Activated CD8-positive, alpha-beta memory T cell treated with anti-CD3 and anti-CD28 coated beads, Interleukin-2, amount 10 ng/mL, durations not matched to agents 7 days and 5 days (primary cell): ENCODE measurements around the gene SELP. TPM values are rescaled to one million over a fixed set of nuclear protein-coding genes. Genes with fewer than 3 reads are reported as not detected.
A peak's percentile ranks its signal among the peaks of the same experiment; 100 is the strongest.

Source experiments
- ATAC-seq: fragments of 150-1000 bp; cut with Tn5 transposase; one replicate; pipeline ENCODE4 v1.10.0; 2021; ENCODE audit warnings: moderate library complexity
- CTCF ChIA-PET: fragments of 350-600 bp; sonication (Branson Sonifier 250); formaldehyde crosslinking; loops from one replicate; lab custom pipeline; 2021; ENCODE audit warnings: antibody characterized with exemption; lab: Charles Lee
- DNase-seq: peaks from one replicate; pipeline ENCODE4 v3.0.0-alpha.2; 2020
- H3K27ac Mint-ChIP-seq: one replicate; pipeline ENCODE4 v1.8.0; 2021; ENCODE audit warnings: mild to moderate bottlenecking, mixed read lengths
- H3K27me3 Mint-ChIP-seq: one replicate; pipeline ENCODE4 v1.8.0; 2021; ENCODE audit warnings: mixed read lengths
- H3K36me3 Mint-ChIP-seq: one replicate; pipeline ENCODE4 v1.8.0; 2021; ENCODE audit warnings: mild to moderate bottlenecking, mixed read lengths
- H3K4me1 Mint-ChIP-seq: one replicate; pipeline ENCODE4 v1.8.0; 2021; ENCODE audit warnings: mixed read lengths
- H3K4me3 Mint-ChIP-seq: one replicate; pipeline ENCODE4 v1.8.0; 2021; ENCODE audit warnings: mild to moderate bottlenecking, moderate library complexity, mixed read lengths
- H3K9me3 Mint-ChIP-seq: one replicate; pipeline ENCODE4 v1.8.0; 2022; ENCODE audit warnings: low read depth, mixed read lengths
- total RNA-seq, 2 experiments: library from RNA; stranded (reverse); gene quantifications; one replicate each; pipeline ENCODE4 v1.2.3, GENCODE V29; 2021

Gene SELP
- total RNA-seq, 2 experiments from 2014 or later: 0.18 TPM; not detected in 1

DNA sequence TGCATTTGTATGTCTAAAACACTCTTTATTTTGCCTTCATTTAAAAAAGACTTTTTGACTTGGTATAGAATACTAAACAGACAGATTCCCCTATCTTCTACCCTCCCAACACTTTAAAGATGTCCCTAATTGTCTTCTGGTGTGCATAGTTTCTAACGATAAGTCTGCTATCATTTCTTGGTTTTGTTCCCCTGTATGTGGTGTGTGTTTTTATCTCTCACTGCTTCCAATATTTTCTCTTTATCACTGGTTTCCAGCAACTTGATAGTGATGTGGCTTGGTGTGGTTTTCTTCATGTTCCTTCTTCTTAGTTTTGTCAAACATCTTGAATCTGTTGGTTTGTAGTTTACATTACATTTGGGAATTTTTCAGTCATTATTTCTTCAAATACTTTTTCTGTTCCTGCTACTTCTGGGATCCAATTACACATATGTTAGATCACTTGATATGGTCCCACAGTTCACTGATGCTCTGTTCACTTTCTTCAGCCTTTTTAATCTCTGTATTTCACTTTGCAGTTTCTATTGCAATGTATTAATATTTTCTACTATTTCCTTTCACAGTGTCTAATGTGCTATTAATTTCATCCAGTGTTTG lies 66.8 kb downstream of the SELP start:
- Mint-ChIP-seq H3K9me3 (peaks cover 4% of the 10 kb centered on the region), H3K27ac (no peak overlapping the region), H3K4me3 (no peak overlapping the region), H3K36me3 (peaks cover 4% of the 10 kb centered on the region), H3K27me3 (no peaks in the 10 kb centered on the region), H3K4me1 (peaks cover 2% of the 10 kb centered on the region)
- ATAC-seq (no peak), DNase-seq (no peak)
- CTCF ChIA-PET: no interaction called here

DNA sequence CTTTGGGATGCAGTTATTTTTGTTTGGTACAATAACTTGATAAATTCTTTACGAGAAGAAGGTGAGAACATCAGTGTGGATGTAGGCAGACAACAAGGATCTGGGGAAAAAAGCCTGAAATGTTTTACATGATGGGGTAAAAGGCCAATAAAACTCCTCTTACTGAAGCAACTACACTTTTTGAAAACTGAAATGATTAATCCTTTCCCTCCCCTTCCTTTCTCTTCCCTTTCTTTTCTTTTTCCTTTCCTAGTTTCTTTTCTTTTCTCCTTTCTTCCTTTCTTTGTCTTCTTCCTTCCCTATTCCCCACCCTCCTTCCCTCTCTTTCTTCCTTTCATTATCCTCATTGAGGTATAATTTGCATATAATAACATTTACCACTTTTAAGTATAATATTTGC lies 68.2 kb downstream of the SELP start:
- Mint-ChIP-seq H3K27ac (no peak overlapping the region), H3K4me3 (no peak overlapping the region), H3K36me3 (peaks cover 4% of the 10 kb centered on the region), H3K9me3 (peaks cover 4% of the 10 kb centered on the region), H3K27me3 (no peaks in the 10 kb centered on the region), H3K4me1 (peaks cover 2% of the 10 kb centered on the region)
- ATAC-seq (no peak), DNase-seq (no peak)
- CTCF ChIA-PET: interaction anchor here (0.7 kb wide), 1 partner anchor 11 kb away, joined by 3 read pairs; no protein-coding TSS in a partner anchor

DNA sequence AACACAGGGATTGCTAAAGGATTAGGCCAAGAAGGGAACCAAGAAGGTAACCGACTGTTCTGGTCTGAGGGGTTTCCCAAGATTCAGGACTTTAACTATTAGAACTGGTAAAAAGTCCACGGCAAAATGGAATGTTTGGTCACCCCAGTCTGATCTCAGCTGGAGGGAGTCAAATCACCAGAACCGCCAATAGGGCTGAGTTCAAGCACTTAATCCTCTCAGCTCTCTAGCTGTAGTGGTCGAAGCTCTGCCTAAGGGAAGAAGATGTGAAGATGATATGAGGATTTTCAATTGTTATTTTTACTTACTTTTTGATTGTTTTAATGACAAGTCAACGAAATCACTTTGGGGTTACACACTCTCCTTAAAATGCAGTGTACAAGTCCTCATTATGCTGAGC lies 72.8 kb downstream of the SELP start:
- no peaks in the 10 kb centered on the region for H3K9me3 Mint-ChIP-seq
- ATAC-seq (no peak), DNase-seq (no peak)
- H3K27me3 Mint-ChIP-seq: no peaks in the 10 kb centered on the region
- H3K36me3 Mint-ChIP-seq: no peaks in the 10 kb centered on the region
- H3K4me1 Mint-ChIP-seq: no peaks in the 10 kb centered on the region
- no peak overlapping the region for H3K4me3 Mint-ChIP-seq
- no peak overlapping the region for H3K27ac Mint-ChIP-seq
- CTCF ChIA-PET: interaction anchor here (1.8 to 1.9 kb wide), 2 partner anchors 9 to 10 kb away, joined by 4 to 8 read pairs; no protein-coding TSS in a partner anchor

DNA sequence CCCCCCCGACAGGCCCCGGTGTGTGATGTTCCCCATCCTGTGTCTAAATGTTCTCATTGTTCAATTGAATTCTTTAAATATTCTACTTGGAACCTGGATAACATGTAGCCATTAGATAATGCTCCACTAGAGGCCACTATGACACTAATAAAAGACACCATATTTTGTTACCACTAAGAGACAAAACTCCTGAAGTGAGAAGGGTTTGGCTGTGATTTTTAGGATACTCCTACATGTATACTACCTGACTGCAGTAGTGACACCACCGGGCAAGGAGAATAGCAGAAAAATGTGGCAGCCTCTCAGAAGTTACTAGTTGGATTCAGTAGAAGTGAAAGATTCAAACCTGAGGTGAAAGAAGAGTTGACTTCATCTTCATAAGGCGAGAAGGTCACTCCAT lies 79.6 kb downstream of the SELP start:
- no peak for DNase-seq
- Mint-ChIP-seq H3K4me1 (no peaks in the 10 kb centered on the region), H3K4me3 (no peak overlapping the region), H3K27ac (no peak overlapping the region), H3K9me3 (no peaks in the 10 kb centered on the region), H3K36me3 (no peaks in the 10 kb centered on the region), H3K27me3 (no peaks in the 10 kb centered on the region)
- peak; percentile 68 for ATAC-seq
- CTCF ChIA-PET: interaction anchor here (0.9 to 3.0 kb wide), 5 partner anchors 12 to 259 kb away, joined by 3 to 13 read pairs (median 6); no protein-coding TSS in a partner anchor

DNA sequence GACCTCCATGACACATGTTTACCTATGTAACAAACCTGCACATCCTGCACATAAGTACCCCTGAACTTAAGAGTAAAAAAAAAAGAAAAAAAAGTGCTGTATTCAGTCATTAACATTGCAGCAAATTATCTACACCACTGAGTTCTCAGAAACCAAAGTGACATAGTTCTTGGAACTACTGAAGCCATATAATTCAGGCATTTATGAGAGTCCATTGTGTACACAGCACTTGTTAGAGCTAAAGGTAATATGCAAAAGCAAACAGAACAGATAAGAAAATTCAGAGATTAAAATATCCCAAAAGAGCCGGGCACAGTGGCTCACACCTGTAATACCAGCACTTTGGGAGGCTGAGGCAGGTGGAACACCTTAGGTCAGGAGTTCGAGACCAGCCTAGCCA lies 81.6 kb downstream of the SELP start:
- DNase-seq (no peak), ATAC-seq (no peak)
- Mint-ChIP-seq H3K27me3 (no peaks in the 10 kb centered on the region), H3K4me1 (no peaks in the 10 kb centered on the region), H3K36me3 (no peaks in the 10 kb centered on the region), H3K9me3 (no peaks in the 10 kb centered on the region), H3K4me3 (no peak overlapping the region), H3K27ac (no peak overlapping the region)
- CTCF ChIA-PET: interaction anchor here (1.0 to 4.4 kb wide), 7 partner anchors 54 to 945 kb away, joined by 3 to 19 read pairs (median 4); no protein-coding TSS in a partner anchor

DNA sequence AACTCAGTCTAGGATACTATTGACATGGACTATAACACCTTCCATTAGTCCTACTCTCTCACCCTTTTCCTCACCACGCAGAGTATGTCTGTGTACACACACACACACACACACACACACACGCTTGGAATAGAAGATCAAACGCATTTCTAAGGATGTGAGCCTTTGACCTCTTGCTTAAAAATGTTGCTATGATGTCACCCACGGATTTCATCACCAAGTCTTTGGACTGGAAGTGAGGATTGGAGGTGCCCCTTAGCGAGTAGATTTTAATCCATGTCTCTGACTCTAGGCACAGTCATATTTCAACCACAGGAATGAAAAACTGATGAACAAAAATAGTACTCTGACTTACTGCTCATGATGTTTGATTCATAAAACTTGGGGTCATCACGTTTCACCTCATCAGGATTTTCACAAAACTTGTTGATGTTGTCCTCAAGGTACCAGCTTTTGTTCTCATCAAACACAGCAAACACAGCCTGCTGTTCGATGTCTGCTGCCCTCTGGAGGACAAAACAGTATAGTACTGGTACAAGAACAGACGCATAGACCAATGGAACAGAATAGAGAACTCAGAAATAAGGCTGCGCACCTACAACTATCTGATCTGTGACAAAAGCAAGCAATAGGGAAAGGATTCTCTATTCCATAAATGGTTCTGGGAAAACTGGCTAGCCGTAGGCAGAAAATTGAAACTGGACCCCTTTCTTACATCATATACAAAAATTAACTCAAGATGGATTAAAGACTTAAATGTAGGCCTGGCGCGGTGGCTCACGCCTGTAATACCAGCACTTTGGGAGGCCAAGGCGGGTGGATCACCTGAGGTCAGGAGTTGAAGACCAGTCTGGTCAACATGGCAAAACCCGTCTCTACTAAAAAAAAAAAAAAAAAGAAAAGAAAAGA lies 83.6 kb downstream of the SELP start:
- Mint-ChIP-seq H3K27me3 (no peaks in the 10 kb centered on the region), H3K9me3 (no peaks in the 10 kb centered on the region), H3K27ac (no peak overlapping the region), H3K36me3 (no peaks in the 10 kb centered on the region), H3K4me1 (no peaks in the 10 kb centered on the region), H3K4me3 (no peak overlapping the region)
- CTCF ChIA-PET: interaction anchor here (0.6 to 4.4 kb wide), 26 partner anchors 12 to 1204 kb away, joined by 3 to 19 read pairs (median 4); partner anchors contain the start of gene SLC19A2
- ATAC-seq: peak; percentile 83
- peak; percentile 66 for DNase-seq

DNA sequence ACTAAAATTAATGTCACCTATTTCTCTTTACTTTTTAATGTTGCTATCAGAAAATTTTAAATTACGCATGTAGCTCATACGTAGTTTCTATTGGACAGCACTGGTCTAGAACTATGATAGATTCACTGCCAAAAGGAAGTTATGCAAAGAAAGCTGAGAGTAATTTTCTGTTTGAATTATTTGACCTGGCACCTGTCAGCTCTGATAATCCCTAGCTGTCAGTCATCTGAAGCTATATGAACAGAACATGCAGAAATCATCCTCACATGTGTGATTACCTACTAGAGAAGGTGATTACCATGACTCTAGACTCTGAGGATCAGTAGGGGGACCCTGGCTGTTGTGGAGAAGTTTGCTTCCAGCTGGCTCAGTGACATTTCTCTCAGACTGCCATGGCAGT lies 84.5 kb downstream of the SELP start:
- Mint-ChIP-seq H3K27ac (no peak overlapping the region), H3K36me3 (no peaks in the 10 kb centered on the region), H3K27me3 (no peaks in the 10 kb centered on the region), H3K4me1 (no peaks in the 10 kb centered on the region), H3K4me3 (no peak overlapping the region), H3K9me3 (no peaks in the 10 kb centered on the region)
- DNase-seq (no peak), ATAC-seq (no peak)
- CTCF ChIA-PET: interaction anchor here (0.9 to 4.4 kb wide), 11 partner anchors 14 to 1203 kb away, joined by 3 to 19 read pairs (median 4); partner anchors contain the start of gene SLC19A2

DNA sequence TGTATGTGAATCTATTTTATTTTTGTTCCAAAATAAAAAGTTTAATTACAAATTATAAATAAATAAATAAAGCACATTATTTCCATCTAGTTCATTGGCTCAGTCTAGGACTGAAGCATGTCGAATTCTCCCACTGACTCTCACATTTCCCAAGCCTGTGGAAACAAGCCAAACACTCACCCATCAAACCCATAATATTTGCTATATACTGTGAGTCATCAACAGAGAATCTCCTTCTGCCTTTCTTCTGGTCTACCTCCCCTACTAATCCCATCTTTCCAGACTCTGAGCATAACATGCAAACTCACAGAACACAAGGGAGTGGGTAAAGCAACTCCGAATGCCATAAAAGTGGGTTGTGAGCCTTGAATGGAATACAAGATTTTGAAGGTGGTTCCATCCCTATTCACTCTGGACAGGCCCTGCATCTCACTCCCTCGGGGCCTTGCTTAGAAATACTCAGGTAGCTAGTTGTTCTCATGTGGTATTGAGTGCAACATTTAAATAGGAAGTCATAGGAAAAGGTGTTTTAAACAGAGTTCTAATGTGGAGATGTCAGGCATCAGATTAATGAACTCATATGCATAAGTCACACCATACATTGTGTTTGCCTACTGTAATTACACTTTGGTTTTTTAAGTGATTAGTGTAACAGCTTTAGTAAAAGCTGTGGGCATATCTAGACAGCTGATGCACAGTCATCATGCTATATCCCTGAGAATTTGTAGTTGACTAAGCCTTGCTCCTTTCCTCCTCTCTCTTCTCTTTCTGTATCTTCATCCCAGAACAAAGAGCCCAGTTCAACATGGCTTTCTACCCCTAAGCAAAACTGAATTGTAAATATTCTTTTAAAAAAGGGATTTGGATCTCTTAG lies 90.7 kb downstream of the SELP start:
- Mint-ChIP-seq H3K4me1 (no peaks in the 10 kb centered on the region), H3K36me3 (peaks cover 2% of the 10 kb centered on the region), H3K4me3 (no peak overlapping the region), H3K27ac (no peak overlapping the region), H3K9me3 (no peaks in the 10 kb centered on the region), H3K27me3 (no peaks in the 10 kb centered on the region)
- ATAC-seq: no peak
- CTCF ChIA-PET: no interaction called here
- DNase-seq: no peak

Other genes starting within 250 kb of the SELP start
- under 1 TPM in 1 of 2 experiments, not detected in 1; 0.19 TPM for gene CCDC181, start 202.7 kb downstream of the SELP start, total RNA-seq
- gene SLC19A2, start 144.2 kb downstream of the SELP start, total RNA-seq: 1 to 10 TPM; 5.0 to 7.8 TPM
- gene F5, start 43.6 kb downstream of the SELP start, total RNA-seq: 10 to 100 TPM in 1 of 2 experiments, 1 to 10 TPM in 1; 3.1 to 14.0 TPM
- gene SELL, start 81.5 kb upstream of the SELP start, total RNA-seq: 10 to 100 TPM; 61.4 to 85.1 TPM
- gene SELE, start 104.0 kb upstream of the SELP start, total RNA-seq: not detected
- 10 to 100 TPM; 10.9 to 12.6 TPM for gene METTL18, start 164.8 kb upstream of the SELP start, total RNA-seq